T-helper 1 cell (primary cell): ENCODE measurements around the gene TUBA1A.
"Not testable (repeated sequence)": the region's sequence is repeated elsewhere in the genome, so short reads cannot be mapped to it uniquely, and the experiment has no call there.

Experiments
- DNase-seq, 5 donors: peaks; one replicate each; pipeline ENCODE4 v3.0.0-alpha.2; 2012 to 2020

The TUBA1A gene

GRCh38 chr12:49200919-49201594, 12.2 kb upstream of the TUBA1A start:
- peak in 1 of 5 donors; percentile 25 for DNase-seq

GRCh38 chr12:49198431-49199155, 9.7 kb upstream of the TUBA1A start:
- no peak for DNase-seq

- DNase-seq, result no peak
Measured at GRCh38 chr12:49197256-49197655, 8.4 kb upstream of the TUBA1A start.

- DNase-seq, result no peak
Measured at GRCh38 chr12:49195736-49196135, 6.9 kb upstream of the TUBA1A start.

GRCh38 chr12:49193746-49194145, 4.9 kb upstream of the TUBA1A start:
- DNase-seq, result not testable (repeated sequence)

- DNase-seq, result not testable (repeated sequence)
Measured at GRCh38 chr12:49191498-49191897, 2.6 kb upstream of the TUBA1A start.

GRCh38 chr12:49190974-49191373, 2.1 kb upstream of the TUBA1A start:
- no peak for DNase-seq

GRCh38 chr12:49189731-49190716, 1.1 kb upstream of the TUBA1A start:
- no peak for DNase-seq

GRCh38 chr12:49188201-49188915, 522 bp downstream of the TUBA1A start:
- peak; percentile 58 to 81 (median 73) for DNase-seq

- peak in 1 of 5 donors; percentile 13 for DNase-seq
Measured at GRCh38 chr12:49187184-49187583, 1.7 kb downstream of the TUBA1A start.

- not testable (repeated sequence) for DNase-seq
Measured at GRCh38 chr12:49186307-49186706, 2.6 kb downstream of the TUBA1A start.

- not testable (repeated sequence) for DNase-seq
Measured at GRCh38 chr12:49184697-49185096, 4.2 kb downstream of the TUBA1A start.

- not testable (repeated sequence) for DNase-seq
Measured at GRCh38 chr12:49183214-49183950, 5.5 kb downstream of the TUBA1A start.

- DNase-seq, result no peak
Measured at GRCh38 chr12:49174218-49174617, 14.7 kb downstream of the TUBA1A start.

GRCh38 chr12:49170924-49171323, 18.0 kb downstream of the TUBA1A start:
- DNase-seq, result no peak

GRCh38 chr12:49165114-49165513, 23.8 kb downstream of the TUBA1A start:
- DNase-seq, result no peak

GRCh38 chr12:49161901-49162300, 27.0 kb downstream of the TUBA1A start:
- not testable (repeated sequence) for DNase-seq

- no peak for DNase-seq
Measured at GRCh38 chr12:49161092-49161795, 27.6 kb downstream of the TUBA1A start.

- no peak for DNase-seq
Measured at GRCh38 chr12:49160399-49160798, 28.5 kb downstream of the TUBA1A start.

GRCh38 chr12:49154221-49154620, 34.7 kb downstream of the TUBA1A start:
- DNase-seq, result no peak

- no peak for DNase-seq
Measured at GRCh38 chr12:49147384-49147783, 41.5 kb downstream of the TUBA1A start.
